Left lung (tissue), 10 donors: Measurements from ENCODE around the gene DENR. TPM values are rescaled to one million over a fixed set of nuclear protein-coding genes. Genes with fewer than 3 reads are reported as not detected.

Experiments used
- ATAC-seq: fragments of 200-7000 bp; cut with Tn5 transposase; one replicate; pipeline ENCODE4 v1.9.1; 2020; ENCODE audit warnings: moderate library complexity
- DNase-seq, 4 donors: peaks; one replicate each; pipeline ENCODE4 v3.0.0-alpha.2; 2013 to 2020
- H3K27ac ChIP-seq, 2 donors: fragments of 200-600 bp; sonication (generic) in 1 of 2; one replicate each; pipeline versions ENCODE4 v1.5.0 to v1.8.0; 2020 to 2021
- H3K27me3 ChIP-seq, 2 donors: fragments of 200-600 bp; sonication (generic) in 1 of 2; one replicate each; pipeline versions ENCODE4 v1.5.0 to v1.8.0; 2020 to 2021
- H3K36me3 ChIP-seq, 2 donors: fragments of 200-600 bp; sonication (generic) in 1 of 2; one replicate each; pipeline versions ENCODE4 v1.5.0 to v1.8.0; 2020 to 2021
- H3K4me1 ChIP-seq, 2 donors: fragments of 200-600 bp; one replicate each; pipeline ENCODE4 v1.8.0; 2021
- H3K4me3 ChIP-seq, 2 donors: fragments of 200-600 bp; sonication (generic) in 1 of 2; one replicate each; pipeline versions ENCODE4 v1.5.0 to v1.8.0; 2020 to 2021; ENCODE audit warnings: mild to moderate bottlenecking in 1 of 2
- H3K9me3 ChIP-seq, 2 donors: fragments of 200-600 bp; sonication (generic) in 1 of 2; one replicate each; pipeline versions ENCODE4 v1.5.0 to v1.8.0; 2020 to 2021
- CTCF ChIP-seq, 2 donors: fragments of 200-600 bp; sonication (generic) in 1 of 2; IDR thresholded peaks; one replicate each; pipeline versions ENCODE4 v1.5.0 to v1.8.0; 2021; ENCODE audit warnings: antibody characterized with exemption in 2 of 2
- intact Hi-C, 2 donors: fragments of 100-400 bp; cut with DNase I; formaldehyde crosslinking; loops; one replicate each; pipeline versions ENCODE4 v1.11.2 to v1.14.2; 2022
- polyA plus RNA-seq, 6 donors: library from polyadenylated mRNA; unstranded; fragments of 120-200 nt; gene quantifications; one replicate each; pipeline ENCODE4 v1.2.1, GENCODE V29; 2013; ENCODE audit not compliant: insufficient read length in 6 of 6
- total RNA-seq, 2 donors: library from RNA; stranded (reverse); fragmentation: NEBNext Ultra II Directional; extraction: Animal tissue kit (Norgen Biotek cat#: 25700); gene quantifications; one replicate each; pipeline ENCODE4 v1.2.1, GENCODE V29; 2021
- donor health status: DM: no; HTN: yes; CAD: no.
- donor health status: DM: no; HTN: no; CAD: no.

Gene DENR
- total and polyA plus RNA-seq, 8 donors, result 35.7 to 102 (median 89.2) TPM

GRCh38 chr12:122738571-122738970 is 14.1 kb upstream of the DENR start:
- intact Hi-C loops, result no loop called here
- Histone ChIP-seq H3K9me3 (no peaks in the 10 kb centered on the region), H3K4me3 (no peak overlapping the region), H3K36me3 (no peaks in the 10 kb centered on the region), H3K4me1 (peaks cover 0 to 8% of the 10 kb centered on the region in 2 donors), H3K27ac (no peak overlapping the region), H3K27me3 (no peaks in the 10 kb centered on the region)
- DNase-seq (no peak), ATAC-seq (no peak)
- no peak for TF ChIP-seq CTCF (IDR thresholded peaks at IDR 0.05)

DNA sequence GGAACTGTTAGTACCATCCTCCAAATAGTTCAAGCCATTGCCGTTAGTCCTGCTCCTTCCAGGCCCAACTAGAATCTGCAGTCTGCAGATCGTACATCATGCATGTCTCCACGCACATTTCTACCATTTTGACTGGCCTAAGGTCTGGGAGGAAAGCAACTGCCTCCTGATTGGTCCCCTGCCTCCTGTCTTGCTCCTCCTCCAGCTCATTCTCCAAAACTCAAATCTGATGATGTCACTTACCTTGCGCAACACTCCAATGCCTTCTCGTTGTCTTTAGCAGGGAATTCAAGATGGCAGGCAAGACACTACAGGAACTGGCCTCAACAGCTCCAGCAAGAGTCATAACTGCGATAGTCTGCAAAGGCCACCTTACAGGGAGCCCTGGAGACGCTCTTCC is 12.3 kb upstream of the DENR start:
- no peaks in the 10 kb centered on the region for H3K27me3 ChIP-seq
- H3K27ac ChIP-seq, result no peak overlapping the region
- H3K4me1 ChIP-seq, result peaks cover 0 to 17% of the 10 kb centered on the region in 2 donors
- ATAC-seq (no peak), DNase-seq (no peak)
- H3K9me3 ChIP-seq, result no peaks in the 10 kb centered on the region
- intact Hi-C loops, result no loop called here
- no peak overlapping the region for H3K4me3 ChIP-seq
- TF ChIP-seq CTCF (IDR thresholded peaks at IDR 0.05), result no peak
- H3K36me3 ChIP-seq, result no peaks in the 10 kb centered on the region

- ATAC-seq, result peak; percentile 43
- Histone ChIP-seq H3K4me1 (peaks cover 0 to 32% of the 10 kb centered on the region in 2 donors), H3K27ac (peak overlapping the region in 1 of 2 donors; percentile 73), H3K27me3 (no peaks in the 10 kb centered on the region), H3K4me3 (no peak overlapping the region), H3K36me3 (no peaks in the 10 kb centered on the region), H3K9me3 (no peaks in the 10 kb centered on the region)
- intact Hi-C loops, result no loop called here
- TF ChIP-seq CTCF (IDR thresholded peaks at IDR 0.05), result no peak
- DNase-seq, result peak in 2 of 4 donors; percentile 72 to 85
Measured at GRCh38 chr12:122743895-122744525, 8.6 kb upstream of the DENR start.

- DNase-seq (no peak), ATAC-seq (no peak)
- TF ChIP-seq CTCF (IDR thresholded peaks at IDR 0.05), result no peak
- no peak overlapping the region for H3K4me3 ChIP-seq
- H3K27me3 ChIP-seq, result no peaks in the 10 kb centered on the region
- H3K36me3 ChIP-seq, result no peaks in the 10 kb centered on the region
- intact Hi-C loops, result no loop called here
- peak overlapping the region in 1 of 2 donors; percentile 45 for H3K27ac ChIP-seq
- H3K4me1 ChIP-seq, result peaks cover 0 to 49% of the 10 kb centered on the region in 2 donors
- H3K9me3 ChIP-seq, result no peaks in the 10 kb centered on the region
Measured at GRCh38 chr12:122747224-122748135, 5.1 kb upstream of the DENR start.
